AG04450 (cell line): ENCODE measurements around the gene UPK3BL2. TPM values are rescaled to one million over a fixed set of nuclear protein-coding genes. Genes with fewer than 3 reads are reported as not detected.
"Not testable (repeated sequence)": the region's sequence is repeated elsewhere in the genome, so short reads cannot be mapped to it uniquely, and the experiment has no call there.

Experiments used
- CTCF ChIA-PET: fragments of 300-600, 350-600 bp; formaldehyde crosslinking; extraction: SDS; loops from one replicate; lab custom pipeline; 2022; ENCODE audit warnings: antibody characterized with exemption, inconsistent platforms; lab: Charles Lee
- POLR2A ChIA-PET: fragments of 350-600 bp; formaldehyde crosslinking; extraction: SDS; loops from one replicate; lab custom pipeline; 2021; ENCODE audit warnings: antibody characterized with exemption, inconsistent platforms; lab: Yijun Ruan, JAX
- DNase-seq: peaks from one replicate; pipeline ENCODE4 v3.0.0-alpha.2; 2011; ENCODE audit warnings: low read depth, low spot score
- H3K27ac ChIP-seq: one replicate; pipeline ENCODE4 v1.5.1; 2012; ENCODE audit warnings: low read depth, low read length, control low read depth
- H3K27me3 ChIP-seq: one replicate; pipeline ENCODE4 v1.6.0; 2012; ENCODE audit warnings: low read length; ENCODE audit not compliant: control insufficient read depth, insufficient read depth
- H3K4me3 ChIP-seq: 2 replicates; pipeline ENCODE4 v1.5.1; 2011; ENCODE audit warnings: mild to moderate bottlenecking, low read depth, low read length, control low read depth
- H3K9me3 ChIP-seq: 2 replicates; pipeline ENCODE4 v1.5.1; 2012; ENCODE audit warnings: low read length; ENCODE audit not compliant: control insufficient read depth, insufficient read depth
- polyA plus RNA-seq: library from polyadenylated mRNA; depleted of rRNA; stranded (reverse); fragments of >200 nt; gene quantifications from 2 replicates; pipeline ENCODE4 v1.2.3, GENCODE V29; 2011; rRNA removed

Gene UPK3BL2
- polyA plus RNA-seq, 1 experiment = 1.8 TPM

DNA sequence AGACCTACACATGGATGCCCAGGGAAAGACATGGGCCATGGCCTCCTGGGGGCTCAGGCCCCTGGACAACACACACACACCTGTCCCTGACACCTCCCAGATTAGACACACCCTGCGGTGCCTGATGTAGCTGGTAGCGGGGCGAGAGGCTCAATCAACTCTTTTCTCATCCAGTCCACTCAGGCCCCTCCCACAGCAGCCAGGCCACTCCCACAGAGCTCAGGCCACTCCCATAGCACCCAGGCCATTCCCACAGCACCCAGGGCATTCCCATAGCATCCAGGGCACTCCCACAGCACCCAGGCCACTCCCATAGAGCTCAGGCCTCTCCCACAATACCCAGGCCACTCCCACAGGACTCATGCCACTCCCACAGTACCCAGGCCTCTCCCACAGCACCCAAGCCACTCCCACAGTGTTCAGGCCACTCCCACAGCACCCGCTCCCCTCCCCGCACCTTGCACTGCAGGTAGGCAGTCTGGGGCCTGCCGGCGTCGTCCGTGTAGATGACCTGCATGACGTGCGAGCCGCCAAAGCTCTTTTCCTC lies 52.9 kb downstream of the UPK3BL2 start:
- POLR2A ChIA-PET, CTCF ChIA-PET: not testable (repeated sequence)

More for the DNA sequence above, 52.9 kb downstream of the UPK3BL2 start:
- H3K4me3 ChIP-seq, H3K9me3 ChIP-seq, DNase-seq, H3K27me3 ChIP-seq, H3K27ac ChIP-seq: not testable (repeated sequence)

Other genes with a start within 250 kb of the UPK3BL2 start
- gene SPDYE6, start 187.3 kb downstream of the UPK3BL2 start, polyA plus RNA-seq = not detected in 2 replicates
- 11.4 and 13.1 TPM in 2 replicates for gene PRKRIP1, start 147.3 kb downstream of the UPK3BL2 start, polyA plus RNA-seq
- 27.8 and 41.9 TPM in 2 replicates for gene ORAI2, start 110.1 kb downstream of the UPK3BL2 start, polyA plus RNA-seq
- 4.3 and 5.6 TPM in 2 replicates for gene ALKBH4, start 78.8 kb downstream of the UPK3BL2 start, polyA plus RNA-seq
- gene LRWD1, start 78.7 kb downstream of the UPK3BL2 start, polyA plus RNA-seq = 9.2 and 12.2 TPM in 2 replicates
- gene POLR2J, start 64.8 kb downstream of the UPK3BL2 start, polyA plus RNA-seq = 44.8 and 55.3 TPM in 2 replicates
- 4.0 and 5.2 TPM in 2 replicates for gene RASA4B, start 25.9 kb downstream of the UPK3BL2 start, polyA plus RNA-seq
- not detected in 2 replicates for gene SPDYE2, start 7.5 kb upstream of the UPK3BL2 start, polyA plus RNA-seq
- 40.8 and 59.9 TPM in 2 replicates for gene POLR2J3, start 28.9 kb upstream of the UPK3BL2 start, polyA plus RNA-seq
- 7.0 and 14.9 TPM in 2 replicates for gene RASA4, start 73.1 kb upstream of the UPK3BL2 start, polyA plus RNA-seq
- 19.7 and 27.3 TPM in 2 replicates for gene UPK3BL1, start 99.1 kb upstream of the UPK3BL2 start, polyA plus RNA-seq
- gene SPDYE2B, start 106.6 kb upstream of the UPK3BL2 start, polyA plus RNA-seq = not detected in 2 replicates
- 1.9 and 2.0 TPM in 2 replicates for gene POLR2J2, start 128.0 kb upstream of the UPK3BL2 start, polyA plus RNA-seq
- 3.4 and 4.0 TPM in 2 replicates for gene FAM185A, start 205.3 kb upstream of the UPK3BL2 start, polyA plus RNA-seq